Immature natural killer cell (primary cell): Measurements from ENCODE around the gene SPPL3. TPM values are rescaled to one million over a fixed set of nuclear protein-coding genes. Genes with fewer than 3 reads are reported as not detected.
"Not testable (repeated sequence)": the region's sequence is repeated elsewhere in the genome, so short reads cannot be mapped to it uniquely, and the experiment has no call there.

Source experiments
- DNase-seq, 3 donors: peaks; one replicate each; pipeline ENCODE4 v3.0.0; 2022; ENCODE audit warnings: mixed read lengths in 1 of 3
- H3K27ac Mint-ChIP-seq, 6 donors: one replicate each; pipeline ENCODE4 v1.8.0; 2020; ENCODE audit warnings: mixed read lengths in 6 of 6, mild to moderate bottlenecking in 5 of 6, inconsistent platforms in 4 of 6, moderate library complexity in 3 of 6
- H3K27me3 Mint-ChIP-seq, 3 donors: one replicate each; pipeline ENCODE4 v1.8.0; 2020 to 2021; ENCODE audit warnings: low read depth in 3 of 3, mild to moderate bottlenecking in 3 of 3, mixed read lengths in 3 of 3, moderate library complexity in 3 of 3, inconsistent platforms in 1 of 3
- H3K36me3 Mint-ChIP-seq, 3 donors: one replicate each; pipeline ENCODE4 v1.8.0; 2020; ENCODE audit warnings: mixed read lengths in 3 of 3, inconsistent platforms in 2 of 3, mild to moderate bottlenecking in 2 of 3
- H3K4me1 Mint-ChIP-seq, 2 donors: one replicate each; pipeline ENCODE4 v1.8.0; 2020; ENCODE audit warnings: inconsistent platforms in 2 of 2, mild to moderate bottlenecking in 2 of 2, mixed read lengths in 2 of 2, moderate library complexity in 1 of 2
- H3K4me3 Mint-ChIP-seq, 5 donors: one replicate each; pipeline ENCODE4 v1.8.0; 2020; ENCODE audit warnings: mild to moderate bottlenecking in 5 of 5, mixed read lengths in 5 of 5, inconsistent platforms in 3 of 5, moderate library complexity in 3 of 5
- H3K9me3 Mint-ChIP-seq, 6 donors: one replicate each; pipeline ENCODE4 v1.8.0; 2020; ENCODE audit warnings: mild to moderate bottlenecking in 6 of 6, mixed read lengths in 6 of 6, inconsistent platforms in 4 of 6, moderate library complexity in 3 of 6
- polyA plus RNA-seq, 3 donors: library from polyadenylated mRNA; unstranded; fragments of 300-500 nt; fragmentation: Illumina TruSeq; gene quantifications; one replicate each; pipeline ENCODE4 v1.2.3, GENCODE V29; 2021

The SPPL3 gene, protein sequence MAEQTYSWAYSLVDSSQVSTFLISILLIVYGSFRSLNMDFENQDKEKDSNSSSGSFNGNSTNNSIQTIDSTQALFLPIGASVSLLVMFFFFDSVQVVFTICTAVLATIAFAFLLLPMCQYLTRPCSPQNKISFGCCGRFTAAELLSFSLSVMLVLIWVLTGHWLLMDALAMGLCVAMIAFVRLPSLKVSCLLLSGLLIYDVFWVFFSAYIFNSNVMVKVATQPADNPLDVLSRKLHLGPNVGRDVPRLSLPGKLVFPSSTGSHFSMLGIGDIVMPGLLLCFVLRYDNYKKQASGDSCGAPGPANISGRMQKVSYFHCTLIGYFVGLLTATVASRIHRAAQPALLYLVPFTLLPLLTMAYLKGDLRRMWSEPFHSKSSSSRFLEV
- polyA plus RNA-seq: 10 to 100 TPM; 10.2 to 18.8 (median 15.6) TPM

- H3K36me3 Mint-ChIP-seq: peaks cover 0 to 2% (median 1%) of the 10 kb centered on the region in 3 donors
Observed at GRCh38 chr12:120904197-120904773, at the start of gene SPPL3. SPPL3 (minus strand) TSS chr12:120904358; CDS start chr12:120903867, 491 bp downstream.

DNA sequence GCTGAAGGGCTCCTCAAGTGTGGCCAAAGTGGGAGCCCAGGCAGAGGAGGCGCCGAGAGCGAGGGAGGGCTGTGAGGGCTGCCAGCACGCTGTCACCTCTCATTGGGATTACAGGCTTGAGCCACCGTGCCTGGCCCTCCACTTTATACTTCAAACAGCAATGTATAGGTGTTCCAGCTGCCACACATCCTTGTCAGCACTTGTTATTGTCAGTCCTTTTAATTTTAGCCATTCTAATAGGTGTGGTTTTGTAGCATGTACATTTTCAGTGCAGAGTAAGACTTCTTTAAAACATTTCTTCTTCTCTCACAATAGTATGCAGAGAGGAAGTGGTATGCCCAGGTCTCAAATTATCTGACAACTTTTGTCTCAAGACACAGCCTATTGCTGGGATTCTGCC lies 46.6 kb upstream of the SPPL3 start:
- no peak for DNase-seq
- no peak overlapping the region for H3K27ac Mint-ChIP-seq
- H3K9me3 Mint-ChIP-seq: no peaks in the 10 kb centered on the region
- no peaks in the 10 kb centered on the region for H3K36me3 Mint-ChIP-seq
- peaks cover 0 to 4% (median 0%) of the 10 kb centered on the region in 3 donors for H3K27me3 Mint-ChIP-seq
- H3K4me1 Mint-ChIP-seq: no peaks in the 10 kb centered on the region
- H3K4me3 Mint-ChIP-seq: no peak overlapping the region

More at GRCh38 chr12:120904197-120904773, at the start of gene SPPL3:
- H3K27me3 Mint-ChIP-seq: peaks cover 0 to 7% (median 4%) of the 10 kb centered on the region in 3 donors
- DNase-seq: peak; percentile 87 to 88 (median 87)
- peak within 1 kb of the TSS; percentile 87 to 99 (median 96) for H3K27ac Mint-ChIP-seq
- H3K4me3 Mint-ChIP-seq: peak within 1 kb of the TSS; percentile 98 to 100 (median 99)
- peaks cover 25 to 27% of the 10 kb centered on the region in 2 donors for H3K4me1 Mint-ChIP-seq
- no peaks in the 10 kb centered on the region for H3K9me3 Mint-ChIP-seq

DNA sequence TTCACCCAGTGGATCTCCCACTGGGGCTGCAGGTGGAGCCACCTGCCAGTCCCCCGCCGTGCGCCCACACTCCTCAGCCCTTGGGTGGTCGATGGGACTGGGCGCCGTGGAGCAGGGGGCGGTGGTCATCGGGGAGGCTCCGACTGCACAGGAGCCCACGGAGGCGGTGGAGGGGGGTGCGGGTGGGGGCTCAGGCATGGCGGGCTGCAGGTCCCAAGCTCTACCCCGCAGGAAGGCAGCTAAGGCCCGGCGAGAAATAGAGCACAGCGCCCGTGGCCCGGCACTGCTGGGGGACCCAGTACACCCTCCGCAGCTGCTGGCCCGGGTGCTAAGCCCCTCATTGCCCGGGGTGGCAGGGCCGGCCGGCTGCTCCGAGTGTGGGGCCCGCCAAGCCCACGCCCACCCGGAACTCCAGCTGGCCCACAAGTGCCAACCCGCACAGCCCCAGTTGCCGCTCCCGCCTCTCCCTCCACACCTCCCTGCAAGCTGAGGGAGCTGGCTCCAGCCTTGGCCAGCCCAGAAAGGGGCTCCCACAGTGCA lies 46.2 kb upstream of the SPPL3 start:
- DNase-seq, H3K27ac Mint-ChIP-seq, H3K4me3 Mint-ChIP-seq, H3K27me3 Mint-ChIP-seq, H3K9me3 Mint-ChIP-seq, H3K36me3 Mint-ChIP-seq, H3K4me1 Mint-ChIP-seq: not testable (repeated sequence)

- not testable (repeated sequence) for H3K9me3 Mint-ChIP-seq, H3K36me3 Mint-ChIP-seq, H3K27ac Mint-ChIP-seq, H3K4me3 Mint-ChIP-seq, DNase-seq, H3K4me1 Mint-ChIP-seq, H3K27me3 Mint-ChIP-seq
Observed at GRCh38 chr12:120945516-120945915, 41.4 kb upstream of the SPPL3 start.

DNA sequence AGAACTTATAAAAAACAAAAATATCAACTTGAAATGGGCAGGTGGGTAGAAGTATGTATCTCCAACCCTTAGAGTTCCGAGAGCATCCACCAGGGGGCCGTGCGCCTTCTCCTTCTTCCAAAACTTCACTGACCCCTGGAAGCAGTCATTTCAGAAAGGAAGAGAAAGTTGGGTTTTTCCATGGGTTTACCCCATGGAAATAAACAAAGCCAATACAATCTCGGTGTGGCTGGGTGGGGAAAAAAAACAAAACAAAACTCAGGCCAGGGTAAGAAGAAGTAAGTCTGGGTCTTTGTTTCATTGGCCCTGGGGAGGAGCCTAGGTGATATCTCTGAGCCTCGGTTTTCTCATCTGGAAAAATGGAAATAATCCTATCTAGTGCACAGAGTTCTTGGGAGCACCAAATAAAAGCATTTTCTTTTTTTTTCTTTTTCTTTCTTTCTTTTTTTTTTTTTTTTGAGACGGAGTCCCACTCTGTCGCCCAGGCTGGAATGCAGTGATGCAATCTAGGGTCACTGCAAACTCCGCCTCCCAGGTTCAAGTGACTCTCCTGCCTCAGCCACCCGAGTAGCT lies 40.6 kb upstream of the SPPL3 start:
- Mint-ChIP-seq H3K9me3 (no peaks in the 10 kb centered on the region), H3K27ac (no peak overlapping the region), H3K36me3 (no peaks in the 10 kb centered on the region), H3K4me3 (no peak overlapping the region), H3K4me1 (no peaks in the 10 kb centered on the region), H3K27me3 (peaks cover 0 to 3% (median 0%) of the 10 kb centered on the region in 3 donors)
- DNase-seq: peak; percentile 46 to 52 (median 46)

DNA sequence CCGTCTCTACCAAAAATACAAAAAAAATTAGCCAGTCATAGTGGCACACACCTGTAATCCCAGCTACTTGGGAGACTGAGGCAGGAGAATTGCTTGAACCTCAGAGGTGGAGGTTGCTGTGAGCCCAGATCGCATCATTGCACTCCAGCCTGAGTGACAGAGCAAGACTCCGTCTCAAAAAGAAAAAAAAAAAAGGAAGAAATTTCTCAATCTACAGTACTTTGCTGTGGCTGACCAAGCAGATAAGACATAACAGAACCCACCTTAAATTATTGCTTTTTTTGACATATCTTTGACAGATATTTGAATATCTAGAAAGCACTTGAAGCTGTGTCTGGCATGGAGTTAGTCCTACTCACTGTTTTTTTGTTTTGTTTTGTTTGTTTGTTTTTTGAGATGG lies 39.3 kb upstream of the SPPL3 start:
- no peaks in the 10 kb centered on the region for H3K9me3 Mint-ChIP-seq
- no peak overlapping the region for H3K27ac Mint-ChIP-seq
- H3K4me3 Mint-ChIP-seq: no peak overlapping the region
- H3K36me3 Mint-ChIP-seq: no peaks in the 10 kb centered on the region
- peaks cover 0 to 4% (median 2%) of the 10 kb centered on the region in 3 donors for H3K27me3 Mint-ChIP-seq
- no peak for DNase-seq
- no peaks in the 10 kb centered on the region for H3K4me1 Mint-ChIP-seq

- Mint-ChIP-seq H3K4me1 (no peaks in the 10 kb centered on the region), H3K4me3 (no peak overlapping the region), H3K9me3 (no peaks in the 10 kb centered on the region), H3K27me3 (peaks cover 2 to 4% (median 2%) of the 10 kb centered on the region in 3 donors), H3K27ac (no peak overlapping the region), H3K36me3 (no peaks in the 10 kb centered on the region)
- DNase-seq: no peak
Observed at GRCh38 chr12:120941846-120942405, 37.8 kb upstream of the SPPL3 start.

DNA sequence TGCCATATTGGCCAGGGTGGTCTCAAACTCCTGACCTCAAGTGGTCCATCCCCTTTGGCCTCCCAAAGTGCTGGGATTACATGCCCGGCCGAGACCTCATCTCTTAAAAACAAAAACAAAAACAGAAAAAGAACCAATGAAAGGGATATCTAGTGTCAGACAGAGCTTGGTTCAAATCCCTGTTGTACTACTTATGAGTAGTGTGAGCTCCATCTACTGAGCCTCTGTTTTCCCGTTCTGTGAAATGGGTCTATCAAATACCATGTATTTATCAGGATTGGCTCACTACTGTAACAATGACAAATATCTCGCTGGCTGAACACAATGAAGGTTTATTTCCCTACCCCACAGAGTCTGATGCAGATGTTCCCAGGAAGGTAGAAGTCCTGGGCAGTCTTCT lies 37.3 kb upstream of the SPPL3 start:
- Mint-ChIP-seq H3K36me3 (no peaks in the 10 kb centered on the region), H3K9me3 (no peaks in the 10 kb centered on the region), H3K27me3 (peaks cover 2 to 4% (median 2%) of the 10 kb centered on the region in 3 donors), H3K4me1 (no peaks in the 10 kb centered on the region), H3K27ac (no peak overlapping the region), H3K4me3 (no peak overlapping the region)
- no peak for DNase-seq

- DNase-seq: no peak
- Mint-ChIP-seq H3K27ac (no peak overlapping the region), H3K36me3 (no peaks in the 10 kb centered on the region), H3K9me3 (no peaks in the 10 kb centered on the region), H3K4me3 (no peak overlapping the region), H3K4me1 (no peaks in the 10 kb centered on the region), H3K27me3 (peaks cover 2 to 4% (median 2%) of the 10 kb centered on the region in 3 donors)
Observed at GRCh38 chr12:120940799-120941198, 36.6 kb upstream of the SPPL3 start.

GRCh38 chr12:120940006-120940405 lies 35.8 kb upstream of the SPPL3 start:
- Mint-ChIP-seq H3K27ac (no peak overlapping the region), H3K4me1 (no peaks in the 10 kb centered on the region), H3K4me3 (no peak overlapping the region), H3K27me3 (peaks cover 2 to 4% (median 4%) of the 10 kb centered on the region in 3 donors), H3K36me3 (no peaks in the 10 kb centered on the region), H3K9me3 (no peaks in the 10 kb centered on the region)
- DNase-seq: no peak

DNA sequence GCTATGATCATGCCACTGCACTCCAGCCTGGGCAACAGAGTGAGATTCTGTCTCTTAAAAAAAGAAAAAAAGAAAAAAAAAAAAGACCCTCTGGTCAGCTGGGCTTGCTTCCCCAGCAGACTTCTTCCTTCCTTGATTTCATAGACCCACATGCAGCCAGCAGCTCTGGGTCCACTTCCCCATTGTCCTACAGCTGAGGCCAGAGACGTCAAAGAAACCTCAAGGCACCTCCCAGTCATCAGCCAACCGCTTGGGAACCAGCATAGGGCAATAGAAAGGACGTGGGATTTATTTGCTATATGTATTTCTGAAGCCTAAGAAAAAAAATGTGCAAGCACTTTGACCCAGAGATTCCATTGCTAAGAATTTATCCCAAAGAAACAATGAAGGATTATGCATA lies 35.4 kb upstream of the SPPL3 start:
- DNase-seq: no peak
- Mint-ChIP-seq H3K9me3 (no peaks in the 10 kb centered on the region), H3K27me3 (peaks cover 2 to 4% (median 4%) of the 10 kb centered on the region in 3 donors), H3K4me3 (no peak overlapping the region), H3K4me1 (no peaks in the 10 kb centered on the region), H3K36me3 (no peaks in the 10 kb centered on the region), H3K27ac (no peak overlapping the region)

DNA sequence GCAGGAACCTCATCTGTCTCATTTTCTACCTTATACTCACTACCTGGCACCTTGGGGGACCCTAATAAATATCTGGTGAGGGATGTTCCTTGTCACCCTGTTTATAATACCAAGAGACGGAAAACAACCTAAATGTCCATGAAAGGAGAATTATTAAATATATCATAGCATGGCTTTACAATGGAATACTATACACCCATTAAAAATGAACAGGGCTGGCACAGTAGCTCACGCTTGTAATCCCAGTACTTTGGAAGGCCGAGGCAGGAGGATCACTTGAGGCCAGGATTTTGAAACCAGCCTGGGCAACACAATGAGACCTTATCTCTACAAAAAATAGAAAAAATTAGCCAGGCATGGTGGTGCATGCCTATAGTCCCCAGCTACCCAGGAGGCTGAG lies 34.3 kb upstream of the SPPL3 start:
- H3K36me3 Mint-ChIP-seq: no peaks in the 10 kb centered on the region
- H3K27ac Mint-ChIP-seq: no peak overlapping the region
- peaks cover 2 to 4% (median 4%) of the 10 kb centered on the region in 3 donors for H3K27me3 Mint-ChIP-seq
- DNase-seq: no peak
- H3K4me3 Mint-ChIP-seq: no peak overlapping the region
- no peaks in the 10 kb centered on the region for H3K4me1 Mint-ChIP-seq
- H3K9me3 Mint-ChIP-seq: no peaks in the 10 kb centered on the region

DNA sequence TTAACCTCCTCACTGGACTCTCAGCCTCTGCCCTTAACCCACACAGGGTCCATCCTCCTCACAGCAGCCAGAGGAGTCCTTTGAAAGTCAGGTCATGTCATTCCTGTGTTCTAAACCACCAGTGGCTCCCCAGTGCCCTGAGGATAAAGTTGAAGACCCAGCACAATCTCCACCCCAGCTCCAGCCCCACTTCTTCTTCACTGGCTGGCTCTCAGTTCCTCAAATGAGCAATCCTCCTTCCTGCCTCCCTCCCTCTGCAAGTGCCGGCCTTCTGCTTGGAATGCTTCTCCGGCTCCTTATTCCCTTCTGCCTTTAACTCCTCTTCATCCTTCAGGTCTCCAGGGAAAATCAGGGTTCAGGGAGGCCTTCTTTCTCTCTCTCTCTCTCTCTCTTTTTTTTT lies 32.0 kb upstream of the SPPL3 start:
- no peaks in the 10 kb centered on the region for H3K9me3 Mint-ChIP-seq
- H3K36me3 Mint-ChIP-seq: no peaks in the 10 kb centered on the region
- peak overlapping the region in 1 of 6 donors; percentile 25 for H3K27ac Mint-ChIP-seq
- no peak overlapping the region for H3K4me3 Mint-ChIP-seq
- H3K27me3 Mint-ChIP-seq: peaks cover 4 to 6% (median 4%) of the 10 kb centered on the region in 3 donors
- no peak for DNase-seq
- no peaks in the 10 kb centered on the region for H3K4me1 Mint-ChIP-seq

GRCh38 chr12:120933786-120934185 lies 29.6 kb upstream of the SPPL3 start:
- no peak for DNase-seq
- Mint-ChIP-seq H3K27me3 (peaks cover 2 to 4% (median 2%) of the 10 kb centered on the region in 3 donors), H3K9me3 (no peaks in the 10 kb centered on the region), H3K4me1 (no peaks in the 10 kb centered on the region), H3K36me3 (no peaks in the 10 kb centered on the region), H3K27ac (no peak overlapping the region), H3K4me3 (no peak overlapping the region)
